ENCODE measurements around the gene DIPK1A.
"Not testable (repeated sequence)": the region's sequence is repeated elsewhere in the genome, so short reads cannot be mapped to it uniquely, and the experiment has no call there.

Gene DIPK1A

DNA sequence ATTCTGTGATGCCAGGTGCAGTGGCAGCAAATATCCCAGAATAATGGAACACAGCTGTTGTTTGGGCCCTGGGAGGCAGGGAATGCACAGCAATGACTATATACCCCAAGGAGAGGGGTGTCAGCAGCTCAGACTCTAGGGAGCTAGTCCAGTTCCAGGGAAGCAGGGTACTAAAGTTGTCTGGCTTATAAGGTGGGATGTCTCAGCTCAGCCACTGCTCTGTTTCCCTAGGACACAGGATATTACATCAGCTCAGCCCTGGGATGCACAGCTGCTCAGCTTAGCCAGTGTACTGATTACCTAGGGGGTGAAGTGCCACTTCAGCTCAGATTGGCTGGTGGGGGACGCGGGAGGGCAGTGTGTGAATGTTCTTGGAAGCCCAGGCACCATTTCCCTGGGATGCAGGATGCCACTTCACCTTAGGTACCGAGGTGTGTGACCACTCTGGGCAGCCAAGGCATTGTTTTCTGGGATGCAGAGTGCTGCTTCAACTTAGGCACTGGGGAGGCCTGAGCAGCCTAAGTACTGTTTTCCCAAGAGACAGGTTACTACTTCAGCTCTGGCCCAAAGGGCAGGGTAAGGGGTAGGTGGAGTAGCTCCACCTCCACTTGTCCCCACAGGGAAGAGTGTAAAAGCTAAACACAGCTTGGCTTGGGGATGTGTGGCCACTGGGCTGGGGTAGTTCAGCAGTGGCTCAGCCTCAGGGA is 59.4 kb downstream of the DIPK1A start:
- TF ChIP-seq, protein P1, sequence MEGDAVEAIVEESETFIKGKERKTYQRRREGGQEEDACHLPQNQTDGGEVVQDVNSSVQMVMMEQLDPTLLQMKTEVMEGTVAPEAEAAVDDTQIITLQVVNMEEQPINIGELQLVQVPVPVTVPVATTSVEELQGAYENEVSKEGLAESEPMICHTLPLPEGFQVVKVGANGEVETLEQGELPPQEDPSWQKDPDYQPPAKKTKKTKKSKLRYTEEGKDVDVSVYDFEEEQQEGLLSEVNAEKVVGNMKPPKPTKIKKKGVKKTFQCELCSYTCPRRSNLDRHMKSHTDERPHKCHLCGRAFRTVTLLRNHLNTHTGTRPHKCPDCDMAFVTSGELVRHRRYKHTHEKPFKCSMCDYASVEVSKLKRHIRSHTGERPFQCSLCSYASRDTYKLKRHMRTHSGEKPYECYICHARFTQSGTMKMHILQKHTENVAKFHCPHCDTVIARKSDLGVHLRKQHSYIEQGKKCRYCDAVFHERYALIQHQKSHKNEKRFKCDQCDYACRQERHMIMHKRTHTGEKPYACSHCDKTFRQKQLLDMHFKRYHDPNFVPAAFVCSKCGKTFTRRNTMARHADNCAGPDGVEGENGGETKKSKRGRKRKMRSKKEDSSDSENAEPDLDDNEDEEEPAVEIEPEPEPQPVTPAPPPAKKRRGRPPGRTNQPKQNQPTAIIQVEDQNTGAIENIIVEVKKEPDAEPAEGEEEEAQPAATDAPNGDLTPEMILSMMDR (IDR thresholded peaks at IDR 0.05), result no peak
- Histone ChIP-seq H3K4me3 (no peak overlapping the region), H3K27me3 (no peaks in the 10 kb centered on the region), H3K36me3 (no peaks in the 10 kb centered on the region), H3K27ac (no peak overlapping the region), H3K4me1 (no peaks in the 10 kb centered on the region), H3K9me3 (no peaks in the 10 kb centered on the region)
- intact Hi-C loops (cut with DNase I; ENCODE audit: low total_unique reads), result no loop called here
- no peak for DNase-seq

DNA sequence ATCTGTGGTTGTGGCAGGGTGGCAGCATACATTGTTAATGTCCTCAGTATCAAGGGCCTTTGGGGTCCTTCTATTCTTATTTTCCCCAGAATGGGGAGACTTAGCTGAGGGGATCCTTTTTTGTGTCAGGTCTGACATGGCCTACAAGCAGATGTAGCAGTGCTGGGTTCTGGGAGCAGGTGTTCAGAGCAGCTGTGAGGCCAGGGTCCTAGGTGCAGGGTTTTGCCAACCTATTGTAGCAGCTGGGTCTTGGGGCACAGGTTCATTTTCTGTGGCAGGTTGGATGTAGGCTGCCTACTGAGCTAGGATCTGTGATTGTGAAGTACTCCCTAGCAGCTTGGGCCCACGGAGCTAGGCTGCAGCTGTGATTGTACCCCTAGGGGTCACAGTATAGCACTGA is 60.1 kb downstream of the DIPK1A start:
- TF ChIP-seq, protein P1 (IDR thresholded peaks at IDR 0.05), result no peak
- Histone ChIP-seq H3K4me1 (no peaks in the 10 kb centered on the region), H3K27ac (no peak overlapping the region), H3K9me3 (no peaks in the 10 kb centered on the region), H3K27me3 (no peaks in the 10 kb centered on the region), H3K36me3 (no peaks in the 10 kb centered on the region), H3K4me3 (no peak overlapping the region)
- intact Hi-C loops (cut with DNase I; ENCODE audit: low total_unique reads), result no loop called here
- DNase-seq, result no peak

DNA sequence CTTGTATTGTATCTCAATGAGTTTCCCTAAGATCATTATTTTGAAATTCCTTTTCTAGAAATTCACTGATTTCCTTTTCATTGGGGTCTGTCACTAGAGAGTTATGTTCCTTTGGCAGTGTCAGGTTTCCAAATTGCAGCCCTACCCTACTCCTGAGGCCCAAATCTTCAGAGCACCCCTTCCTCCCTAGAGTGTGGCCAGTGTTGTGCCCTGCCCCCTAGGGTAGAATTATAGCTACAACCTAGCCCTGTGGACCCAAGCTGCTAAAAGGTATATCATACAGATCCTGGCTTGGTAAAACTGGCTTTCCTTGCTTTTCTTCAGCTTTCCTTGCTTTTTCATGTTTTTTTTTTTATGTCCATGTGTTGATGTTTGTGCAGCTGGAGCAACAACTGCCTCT is 60.7 kb downstream of the DIPK1A start:
- Histone ChIP-seq H3K9me3 (no peaks in the 10 kb centered on the region), H3K36me3 (no peaks in the 10 kb centered on the region), H3K27me3 (no peaks in the 10 kb centered on the region), H3K4me3 (no peak overlapping the region), H3K27ac (no peak overlapping the region), H3K4me1 (no peaks in the 10 kb centered on the region)
- TF ChIP-seq, protein P1 (IDR thresholded peaks at IDR 0.05), result no peak
- DNase-seq, result no peak
- intact Hi-C loops (cut with DNase I; ENCODE audit: low total_unique reads), result no loop called here

DNA sequence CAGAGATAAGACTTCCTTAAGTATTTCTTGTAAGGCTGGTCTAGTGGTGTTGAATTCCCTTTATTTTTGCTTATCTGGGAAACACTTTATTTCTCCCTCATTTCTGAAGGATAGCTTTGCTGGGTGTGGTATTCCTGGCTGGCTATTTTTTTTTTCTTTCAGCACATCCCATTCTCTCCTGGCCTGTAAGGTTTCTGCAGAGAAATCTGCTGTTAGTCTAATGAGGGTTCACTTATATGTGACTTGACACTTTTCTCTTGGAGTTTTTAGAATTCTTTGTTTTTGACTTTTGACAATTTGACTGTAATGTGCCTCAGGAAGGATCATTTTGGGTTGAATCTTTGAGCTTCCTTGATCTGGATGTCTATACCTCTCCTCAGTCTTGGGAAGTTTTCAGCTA is 61.5 kb downstream of the DIPK1A start:
- no peak for DNase-seq
- no peaks in the 10 kb centered on the region for H3K4me1 ChIP-seq
- H3K27ac ChIP-seq, result no peak overlapping the region
- no peaks in the 10 kb centered on the region for H3K36me3 ChIP-seq
- TF ChIP-seq, protein P1 (IDR thresholded peaks at IDR 0.05), result no peak
- H3K4me3 ChIP-seq, result no peak overlapping the region
- no peaks in the 10 kb centered on the region for H3K9me3 ChIP-seq
- no peaks in the 10 kb centered on the region for H3K27me3 ChIP-seq
- intact Hi-C loops (cut with DNase I; ENCODE audit: low total_unique reads), result no loop called here

DNA sequence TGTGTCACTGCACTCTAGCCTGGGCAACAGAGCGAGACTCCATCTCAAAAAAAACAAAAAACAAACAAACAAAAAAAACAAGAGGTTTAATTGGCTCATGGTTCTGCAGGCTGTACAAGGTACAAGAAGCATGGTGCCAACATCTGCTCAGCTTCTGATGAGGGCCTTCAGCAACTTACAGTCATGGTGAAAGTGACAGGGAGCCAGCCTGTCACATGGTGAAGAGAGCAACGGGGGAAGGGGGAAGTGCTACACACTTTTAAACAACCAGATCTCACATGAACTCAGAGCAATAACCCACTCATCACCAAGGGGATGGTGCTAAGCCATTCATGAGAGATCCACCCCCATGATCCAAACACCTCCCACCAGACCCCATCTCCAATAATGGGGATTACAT is 63.2 kb downstream of the DIPK1A start:
- H3K27me3 ChIP-seq; H3K36me3 ChIP-seq; H3K27ac ChIP-seq; H3K4me3 ChIP-seq; H3K9me3 ChIP-seq; DNase-seq; intact Hi-C loops (cut with DNase I; ENCODE audit: low total_unique reads); H3K4me1 ChIP-seq: not testable (repeated sequence)

DNA sequence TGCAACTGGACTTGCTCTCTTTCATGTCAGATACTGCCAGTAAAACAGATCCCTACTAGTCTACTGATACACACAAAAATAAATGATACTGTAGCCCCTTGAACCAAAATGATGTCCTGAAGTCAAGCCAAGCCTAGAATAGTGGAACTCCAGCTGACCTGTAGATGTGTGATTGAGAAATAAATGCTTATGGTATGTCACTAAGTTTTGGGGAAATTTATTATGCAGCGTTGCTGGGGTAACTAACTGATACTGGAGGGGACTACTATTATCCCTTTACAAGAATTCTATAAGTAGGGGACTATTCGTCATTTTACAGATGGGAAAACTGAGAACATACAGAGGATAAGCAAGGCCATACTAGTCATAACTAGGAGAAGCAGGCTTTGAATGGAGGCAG is 73.8 kb downstream of the DIPK1A start:
- Histone ChIP-seq H3K4me3 (no peak overlapping the region), H3K36me3 (no peaks in the 10 kb centered on the region), H3K4me1 (peaks cover 0 to 6% (median 0%) of the 10 kb centered on the region in 4 donors), H3K9me3 (peaks cover 0 to 4% (median 0%) of the 10 kb centered on the region in 3 donors), H3K27ac (no peak overlapping the region), H3K27me3 (no peaks in the 10 kb centered on the region)
- DNase-seq, result no peak
- intact Hi-C loops (cut with DNase I; ENCODE audit: low total_unique reads), result no loop called here
- TF ChIP-seq, protein P1 (IDR thresholded peaks at IDR 0.05), result no peak

Data from tibial artery (tissue), 4 donors.